Neuronal stem cell (in vitro differentiated cells): ENCODE measurements around the gene LYPD5.

Experiments used
- DNase-seq: peaks from one replicate; pipeline ENCODE4 v3.0.0-alpha.2; 2013; ENCODE audit warnings: low spot score
- H2AFZ ChIP-seq: one replicate; pipeline ENCODE4 v1.6.1; 2013; ENCODE audit warnings: mild to moderate bottlenecking, low read length, inconsistent platforms
- H2AK5ac ChIP-seq: 2 replicates; pipeline ENCODE4 v1.6.1; 2013; ENCODE audit warnings: low read depth, mild to moderate bottlenecking, inconsistent platforms, low read length, moderate library complexity, mixed read lengths
- H2BK120ac ChIP-seq: 2 replicates; pipeline ENCODE4 v1.6.1; 2013; ENCODE audit warnings: low read depth, mild to moderate bottlenecking, inconsistent platforms, low read length, moderate library complexity, mixed read lengths
- H2BK12ac ChIP-seq: one replicate; pipeline ENCODE4 v1.6.1; 2013; ENCODE audit warnings: low read length, inconsistent platforms
- H2BK15ac ChIP-seq: 2 replicates; pipeline ENCODE4 v1.6.1; 2013; ENCODE audit warnings: mild to moderate bottlenecking, low read length, inconsistent platforms, mixed read lengths
- H2BK5ac ChIP-seq: one replicate; pipeline ENCODE4 v1.6.1; 2013; ENCODE audit warnings: inconsistent platforms, mild to moderate bottlenecking, low read length, moderate library complexity
- H3K14ac ChIP-seq: one replicate; pipeline ENCODE4 v1.6.1; 2013; ENCODE audit warnings: low read length, inconsistent platforms
- H3K18ac ChIP-seq: 2 replicates; pipeline ENCODE4 v1.6.1; 2013; ENCODE audit warnings: low read length, inconsistent platforms
- H3K23ac ChIP-seq: 2 replicates; pipeline ENCODE4 v1.6.1; 2013; ENCODE audit warnings: low read depth, mild to moderate bottlenecking, mixed read lengths, low read length, inconsistent platforms; ENCODE audit not compliant: poor library complexity
- H3K27ac ChIP-seq: replicated peaks from 3 replicates; pipeline ENCODE4 v1.5.1; 2013; ENCODE audit warnings: low read length, inconsistent platforms
- H3K27me3 ChIP-seq, 3 experiments: 2 replicates each; pipeline ENCODE4 v1.6.1; 2013; ENCODE audit warnings: low read length in 3 of 3, mild to moderate bottlenecking in 2 of 3, inconsistent platforms in 1 of 3, low read depth in 1 of 3, mixed read lengths in 1 of 3, moderate library complexity in 1 of 3; ENCODE audit not compliant: control insufficient read depth in 3 of 3, insufficient read depth in 3 of 3
- H3K36me3 ChIP-seq, 2 donors: replicated peaks in 1 of 2; 2 replicates each; pipeline ENCODE4 v1.6.1; 2013; ENCODE audit warnings: low read length in 2 of 2; ENCODE audit not compliant: control insufficient read depth in 2 of 2, insufficient read depth in 2 of 2
- H3K4ac ChIP-seq: 2 replicates; pipeline ENCODE4 v1.6.1; 2013; ENCODE audit warnings: inconsistent platforms, mild to moderate bottlenecking, low read length, moderate library complexity
- H3K4me1 ChIP-seq, 2 donors: 1 replicate in 1 of 2; 2 replicates in 1 of 2; pipeline ENCODE4 v1.6.1; 2013; ENCODE audit warnings: low read length in 2 of 2, low read depth in 1 of 2; ENCODE audit not compliant: control insufficient read depth in 2 of 2, insufficient read depth in 1 of 2
- H3K4me2 ChIP-seq: one replicate; pipeline ENCODE4 v1.6.1; 2013; ENCODE audit warnings: mild to moderate bottlenecking, low read length, inconsistent platforms; ENCODE audit not compliant: insufficient read depth, poor library complexity, severe bottlenecking
- H3K4me3 ChIP-seq, 2 donors: 2 replicates each; pipeline ENCODE4 v1.5.1; 2013; ENCODE audit warnings: low read length in 2 of 2, mild to moderate bottlenecking in 2 of 2, inconsistent platforms in 1 of 2, moderate library complexity in 1 of 2
- H3K79me1 ChIP-seq: one replicate; pipeline ENCODE4 v1.6.1; 2013; ENCODE audit warnings: low read depth, mild to moderate bottlenecking, inconsistent platforms, low read length, moderate library complexity
- H3K9ac ChIP-seq: one replicate; pipeline ENCODE4 v1.6.1; 2013; ENCODE audit warnings: mild to moderate bottlenecking, low read depth, low read length, inconsistent platforms; ENCODE audit not compliant: poor library complexity
- H3K9me3 ChIP-seq, 2 donors: replicated peaks in 1 of 2; 2 replicates each; pipeline versions ENCODE3 to v1.6.1; 2013; ENCODE audit warnings: low read length in 2 of 2, mild to moderate bottlenecking in 2 of 2, inconsistent platforms in 1 of 2, low read depth in 1 of 2, mixed read lengths in 1 of 2, moderate library complexity in 1 of 2; ENCODE audit not compliant: control insufficient read depth in 2 of 2, insufficient read depth in 1 of 2
- H4K8ac ChIP-seq: one replicate; pipeline ENCODE4 v1.6.1; 2013; ENCODE audit warnings: low read depth, mild to moderate bottlenecking, inconsistent platforms, low read length, moderate library complexity
- H4K91ac ChIP-seq: one replicate; pipeline ENCODE4 v1.6.1; 2013; ENCODE audit warnings: low read length, low read depth, mild to moderate bottlenecking, inconsistent platforms; ENCODE audit not compliant: poor library complexity
- WGBS, 2 donors: extraction: QIAGEN DNeasy Blood & Tissue Kit; methylation state at CpG; one replicate each; pipeline ENCODE4 v1.1.7; 2013; ENCODE audit warnings: missing lambda C conversion rate in 2 of 2, mixed read lengths in 1 of 2; ENCODE audit not compliant: insufficient read length in 2 of 2, insufficient replicate concordance in 1 of 2; ENCODE audit errors: extremely low coverage in 2 of 2; 5-methylcytosine and 5-hydroxymethylcytosine counted together

LYPD5 gene

GRCh38 chr19:43798026-43798545, 4.2 kb downstream of the LYPD5 start:
- no peak for DNase-seq
- Histone ChIP-seq H3K4me2 (peak overlapping the region; percentile 66), H3K23ac (peak overlapping the region; percentile 68), H3K27me3 (peaks cover 2 to 59% (median 35%) of the 10 kb centered on the region in 3 experiments), H3K4me3 (peak overlapping the region; percentile 36 to 72), H2BK12ac (no peak overlapping the region), H2AFZ (peak overlapping the region; percentile 89), H3K14ac (no peak overlapping the region), H3K4ac (no peak overlapping the region), H2AK5ac (no peak overlapping the region), H3K9ac (no peak overlapping the region), H2BK120ac (no peak overlapping the region), H2BK15ac (peak overlapping the region; percentile 25), H2BK5ac (no peak overlapping the region), H4K8ac (no peak overlapping the region), H3K79me1 (no peaks in the 10 kb centered on the region), H3K36me3 (no peaks in the 10 kb centered on the region), H3K18ac (peak overlapping the region; percentile 15), H3K27ac (no peak overlapping the region), H4K91ac (no peak overlapping the region), H3K9me3 (peaks cover 0 to 9% of the 10 kb centered on the region in 2 donors), H3K4me1 (peaks cover 5% of the 10 kb centered on the region in 2 donors)
- WGBS, 2 donors: no CpG with 5 or more reads among the region's 5 CpGs

DNA sequence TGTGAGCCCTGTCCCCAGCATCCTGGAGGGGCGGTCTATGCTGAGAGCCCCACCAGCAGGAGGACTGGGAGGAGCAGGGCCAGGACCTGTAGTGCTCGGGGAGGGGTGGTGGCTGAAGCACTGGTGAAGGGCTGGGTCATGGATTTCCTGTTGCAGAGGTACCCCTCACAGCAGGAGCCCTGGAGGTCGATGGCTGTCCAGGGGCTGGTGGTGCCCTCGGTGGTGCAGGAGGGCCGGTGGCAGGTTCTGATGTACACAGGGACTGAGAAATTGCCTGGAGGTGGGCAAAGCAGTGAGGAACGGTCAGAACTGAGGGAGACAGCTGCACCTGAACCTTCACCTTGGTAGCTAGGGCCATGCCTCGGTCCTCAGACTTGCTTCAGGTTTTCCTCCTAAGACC, 4.7 kb downstream of the LYPD5 start:
- Histone ChIP-seq H3K36me3 (no peaks in the 10 kb centered on the region), H2AK5ac (no peak overlapping the region), H3K4me3 (no peak overlapping the region), H4K91ac (no peak overlapping the region), H3K9me3 (peaks cover 0 to 9% of the 10 kb centered on the region in 2 donors), H3K4ac (no peak overlapping the region), H2BK12ac (no peak overlapping the region), H3K23ac (peak overlapping the region; percentile 68), H3K4me1 (peaks cover 5% of the 10 kb centered on the region in 2 donors), H3K27ac (no peak overlapping the region), H2AFZ (no peak overlapping the region), H3K27me3 (peaks cover 2 to 59% (median 36%) of the 10 kb centered on the region in 3 experiments), H3K14ac (no peak overlapping the region), H2BK120ac (no peak overlapping the region), H3K18ac (peak overlapping the region; percentile 33), H4K8ac (no peak overlapping the region), H3K9ac (no peak overlapping the region), H3K4me2 (no peak overlapping the region), H3K79me1 (no peaks in the 10 kb centered on the region), H2BK15ac (no peak overlapping the region), H2BK5ac (no peak overlapping the region)
- DNase-seq: no peak
- WGBS, 2 donors: no CpG with 5 or more reads among the region's 7 CpGs

DNA sequence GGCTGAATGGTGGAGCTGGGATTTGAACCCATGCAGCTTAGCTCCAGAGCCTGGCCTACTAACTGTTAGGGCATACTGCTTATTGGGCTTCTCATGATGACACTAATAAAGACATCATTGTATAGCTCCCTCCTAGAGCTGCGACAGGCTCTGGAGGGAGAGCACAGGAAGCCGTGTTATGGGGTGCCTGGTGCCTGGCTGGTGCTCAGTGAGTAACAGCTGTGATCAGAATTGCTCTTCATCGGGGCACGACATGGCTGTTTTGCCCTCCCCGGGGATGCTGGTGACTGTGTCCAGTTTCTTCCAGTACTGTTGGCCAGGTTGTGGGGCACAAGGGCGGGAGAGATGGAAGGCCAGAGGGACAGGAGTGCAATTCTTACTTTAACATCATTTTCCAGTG, 5.1 kb downstream of the LYPD5 start:
- no peak overlapping the region for H4K91ac ChIP-seq
- H2BK12ac ChIP-seq: no peak overlapping the region
- H3K9me3 ChIP-seq: peaks cover 0 to 9% of the 10 kb centered on the region in 2 donors
- H2BK120ac ChIP-seq: no peak overlapping the region
- no peaks in the 10 kb centered on the region for H3K79me1 ChIP-seq
- no peaks in the 10 kb centered on the region for H3K36me3 ChIP-seq
- H2AFZ ChIP-seq: no peak overlapping the region
- DNase-seq: no peak
- H3K9ac ChIP-seq: no peak overlapping the region
- peaks cover 2 to 59% (median 36%) of the 10 kb centered on the region in 3 experiments for H3K27me3 ChIP-seq
- H3K4me2 ChIP-seq: no peak overlapping the region
- H2AK5ac ChIP-seq: no peak overlapping the region
- WGBS, 2 donors: no CpG with 5 or more reads among the region's 6 CpGs
- no peak overlapping the region for H3K4ac ChIP-seq
- no peak overlapping the region for H3K4me3 ChIP-seq
- H2BK15ac ChIP-seq: no peak overlapping the region
- H2BK5ac ChIP-seq: no peak overlapping the region
- no peak overlapping the region for H3K27ac ChIP-seq
- peaks cover 5% of the 10 kb centered on the region in 2 donors for H3K4me1 ChIP-seq
- peak overlapping the region; percentile 68 for H3K23ac ChIP-seq
- H3K18ac ChIP-seq: no peak overlapping the region
- H3K14ac ChIP-seq: no peak overlapping the region
- H4K8ac ChIP-seq: no peak overlapping the region

- Histone ChIP-seq H2BK120ac (no peak overlapping the region), H3K27ac (no peak overlapping the region)
Observed at GRCh38 chr19:43790587-43790986, 11.7 kb downstream of the LYPD5 start.

More at GRCh38 chr19:43790587-43790986, 11.7 kb downstream of the LYPD5 start:
- Histone ChIP-seq H2AK5ac (no peak overlapping the region), H3K79me1 (no peaks in the 10 kb centered on the region), H3K14ac (no peak overlapping the region), H3K23ac (no peak overlapping the region), H2BK15ac (no peak overlapping the region), H2AFZ (no peak overlapping the region), H4K91ac (no peak overlapping the region), H3K4ac (no peak overlapping the region), H2BK12ac (no peak overlapping the region), H3K9me3 (peaks cover 0 to 3% of the 10 kb centered on the region in 2 donors), H3K18ac (no peak overlapping the region), H3K4me1 (no peaks in the 10 kb centered on the region), H3K4me3 (no peak overlapping the region), H3K4me2 (no peak overlapping the region), H4K8ac (no peak overlapping the region), H2BK5ac (no peak overlapping the region), H3K9ac (no peak overlapping the region), H3K36me3 (no peaks in the 10 kb centered on the region), H3K27me3 (peaks cover 0 to 5% (median 4%) of the 10 kb centered on the region in 3 experiments)
- DNase-seq: no peak
- WGBS, 2 donors: no CpG with 5 or more reads among the region's 3 CpGs
